ENCODE results near the gene RIPOR3.

GRCh38 chr20:50727792-50728485 lies 36.6 kb upstream of the RIPOR3 start:
- TF ChIP-seq CTCF (IDR thresholded peaks at IDR 0.05; ENCODE audit: low read length) (no peak), EZH2 (IDR thresholded peaks at IDR 0.05; ENCODE audit: borderline replicate concordance, low read length) (no peak)
